ENCODE data around the gene MMP23B. TPM values are rescaled to one million over a fixed set of nuclear protein-coding genes. Genes with fewer than 3 reads are reported as not detected.

Gene MMP23B
- total RNA-seq, 1 experiment from 2014 or later, result 4.9 TPM

GRCh38 chr1:1623631-1624442, 8.1 kb upstream of the MMP23B start:
- Histone ChIP-seq H3K4me3 (no peak overlapping the region), H3K4me2 (no peak overlapping the region), H3K9me2 (ENCODE audit: insufficient read depth) (no peaks in the 10 kb centered on the region), H3K27ac (no peak overlapping the region), H3K79me2 (ENCODE audit: low read depth) (no peaks in the 10 kb centered on the region), H3K36me3 (ENCODE audit: low read depth) (no peaks in the 10 kb centered on the region), H4K20me1 (ENCODE audit: insufficient read depth) (no peaks in the 10 kb centered on the region), H3K4me1 (replicated peaks; ENCODE audit: insufficient read depth) (no peaks in the 10 kb centered on the region), H2AFZ (no peak overlapping the region), H3K27me3 (ENCODE audit: insufficient read depth, low read depth) (no peaks in the 10 kb centered on the region), H3F3A (ENCODE audit: insufficient read depth, low read depth) (no peaks in the 10 kb centered on the region), H3K9me3 (ENCODE audit: insufficient read depth, low read depth) (no peaks in the 10 kb centered on the region)
- POLR2A ChIA-PET (ENCODE audit: unreplicated experiment), result no interaction called here
- intact Hi-C loops (cut with micrococcal nuclease; ENCODE audit: unreplicated experiment), result no loop called here
- no TSS peak for BruUV-seq (replicated peaks)
- CTCF ChIA-PET, result no interaction called here
- TF ChIP-seq EZH2 (IDR thresholded peaks at IDR 0.05; ENCODE audit: low read depth), result no peak
- TF ChIP-seq, protein P1, sequence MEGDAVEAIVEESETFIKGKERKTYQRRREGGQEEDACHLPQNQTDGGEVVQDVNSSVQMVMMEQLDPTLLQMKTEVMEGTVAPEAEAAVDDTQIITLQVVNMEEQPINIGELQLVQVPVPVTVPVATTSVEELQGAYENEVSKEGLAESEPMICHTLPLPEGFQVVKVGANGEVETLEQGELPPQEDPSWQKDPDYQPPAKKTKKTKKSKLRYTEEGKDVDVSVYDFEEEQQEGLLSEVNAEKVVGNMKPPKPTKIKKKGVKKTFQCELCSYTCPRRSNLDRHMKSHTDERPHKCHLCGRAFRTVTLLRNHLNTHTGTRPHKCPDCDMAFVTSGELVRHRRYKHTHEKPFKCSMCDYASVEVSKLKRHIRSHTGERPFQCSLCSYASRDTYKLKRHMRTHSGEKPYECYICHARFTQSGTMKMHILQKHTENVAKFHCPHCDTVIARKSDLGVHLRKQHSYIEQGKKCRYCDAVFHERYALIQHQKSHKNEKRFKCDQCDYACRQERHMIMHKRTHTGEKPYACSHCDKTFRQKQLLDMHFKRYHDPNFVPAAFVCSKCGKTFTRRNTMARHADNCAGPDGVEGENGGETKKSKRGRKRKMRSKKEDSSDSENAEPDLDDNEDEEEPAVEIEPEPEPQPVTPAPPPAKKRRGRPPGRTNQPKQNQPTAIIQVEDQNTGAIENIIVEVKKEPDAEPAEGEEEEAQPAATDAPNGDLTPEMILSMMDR (conservative IDR thresholded peaks at IDR 0.05), result no peak
- DNase-seq, result no peak

DNA sequence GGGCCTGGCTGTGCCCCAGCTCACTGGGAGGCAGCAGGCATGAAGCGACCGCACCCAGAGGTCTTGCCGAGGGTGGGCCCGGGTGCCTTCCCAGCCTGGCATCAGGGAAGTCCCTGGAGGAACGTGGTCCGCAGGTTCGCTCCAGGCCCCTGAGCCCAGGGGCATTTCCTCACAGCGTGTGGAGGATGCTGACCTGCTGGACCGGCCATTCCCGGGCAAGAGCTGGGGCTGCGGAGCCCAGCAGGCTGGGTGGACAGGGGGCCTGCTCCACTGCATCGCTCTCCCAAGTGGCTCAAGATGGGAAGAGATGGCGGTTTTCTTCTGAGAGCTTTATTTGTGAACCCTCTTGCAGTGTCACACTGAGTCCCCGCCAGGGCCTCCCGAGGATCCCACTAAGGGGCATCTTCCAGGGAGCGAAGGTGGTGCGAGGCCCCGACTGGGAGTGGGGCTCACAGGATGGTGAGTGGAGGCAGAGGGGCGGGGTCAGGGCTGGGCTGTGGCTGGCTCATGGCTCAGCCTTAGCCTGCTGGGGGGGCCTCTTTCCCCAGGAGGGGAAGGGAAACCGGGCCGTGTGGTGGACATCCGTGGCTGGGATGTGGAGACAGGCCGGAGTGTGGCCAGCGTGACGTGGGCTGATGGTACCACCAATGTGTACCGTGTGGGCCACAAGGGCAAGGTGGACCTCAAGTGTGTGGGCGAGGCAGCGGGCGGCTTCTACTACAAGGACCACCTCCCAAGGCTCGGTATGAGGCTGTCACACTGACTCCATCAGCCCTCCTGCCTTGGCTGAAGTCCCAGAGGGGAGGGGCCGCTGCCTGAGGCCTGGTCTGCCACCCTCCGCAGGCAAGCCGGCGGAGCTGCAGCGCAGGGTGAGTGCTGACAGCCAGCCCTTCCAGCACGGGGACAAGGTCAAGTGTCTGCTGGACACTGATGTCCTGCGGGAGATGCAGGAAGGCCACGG, 7.2 kb upstream of the MMP23B start:
- Histone ChIP-seq H3K9me2 (ENCODE audit: insufficient read depth) (no peaks in the 10 kb centered on the region), H3K27ac (no peak overlapping the region), H3K79me2 (ENCODE audit: low read depth) (no peaks in the 10 kb centered on the region), H3K36me3 (ENCODE audit: low read depth) (no peaks in the 10 kb centered on the region), H3K4me3 (no peak overlapping the region), H4K20me1 (ENCODE audit: insufficient read depth) (no peaks in the 10 kb centered on the region), H3K27me3 (ENCODE audit: insufficient read depth, low read depth) (no peaks in the 10 kb centered on the region), H3K9me3 (ENCODE audit: insufficient read depth, low read depth) (no peaks in the 10 kb centered on the region), H3F3A (ENCODE audit: insufficient read depth, low read depth) (no peaks in the 10 kb centered on the region), H3K4me2 (no peak overlapping the region), H3K4me1 (replicated peaks; ENCODE audit: insufficient read depth) (no peaks in the 10 kb centered on the region), H2AFZ (no peak overlapping the region)
- ChIA-PET POLR2A (ENCODE audit: unreplicated experiment) (no interaction called here), CTCF (no interaction called here)
- BruUV-seq (replicated peaks), result no TSS peak
- no peak for TF ChIP-seq EZH2 (IDR thresholded peaks at IDR 0.05; ENCODE audit: low read depth)
- TF ChIP-seq, protein P1 (conservative IDR thresholded peaks at IDR 0.05), result no peak
- DNase-seq, result no peak
- intact Hi-C loops (cut with micrococcal nuclease; ENCODE audit: unreplicated experiment), result no loop called here

DNA sequence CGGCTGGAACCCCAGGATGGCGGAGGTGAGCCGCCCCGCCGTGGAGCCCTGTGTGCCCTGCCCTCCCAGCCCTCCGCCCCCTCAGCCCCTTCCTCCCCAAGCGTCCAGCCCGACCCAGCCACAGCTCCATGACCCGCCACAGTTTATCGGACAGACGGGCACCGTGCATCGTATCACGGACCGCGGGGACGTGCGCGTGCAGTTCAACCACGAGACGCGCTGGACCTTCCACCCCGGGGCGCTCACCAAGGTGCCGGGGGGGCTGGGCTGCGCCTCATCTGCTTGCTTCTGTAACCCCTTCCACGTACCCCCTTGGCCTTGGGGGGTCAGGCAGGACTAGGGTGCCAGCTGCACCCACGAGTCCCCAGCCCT, 6.6 kb upstream of the MMP23B start:
- Histone ChIP-seq H3K36me3 (ENCODE audit: low read depth) (no peaks in the 10 kb centered on the region), H3F3A (ENCODE audit: insufficient read depth, low read depth) (no peaks in the 10 kb centered on the region), H2AFZ (no peak overlapping the region), H3K27ac (no peak overlapping the region), H3K9me3 (ENCODE audit: insufficient read depth, low read depth) (no peaks in the 10 kb centered on the region), H3K4me2 (no peak overlapping the region), H3K9me2 (ENCODE audit: insufficient read depth) (no peaks in the 10 kb centered on the region), H3K4me3 (no peak overlapping the region), H3K4me1 (replicated peaks; ENCODE audit: insufficient read depth) (no peaks in the 10 kb centered on the region), H3K27me3 (ENCODE audit: insufficient read depth, low read depth) (no peaks in the 10 kb centered on the region), H3K79me2 (ENCODE audit: low read depth) (no peaks in the 10 kb centered on the region), H4K20me1 (ENCODE audit: insufficient read depth) (no peaks in the 10 kb centered on the region)
- intact Hi-C loops (cut with micrococcal nuclease; ENCODE audit: unreplicated experiment), result no loop called here
- no TSS peak for BruUV-seq (replicated peaks)
- DNase-seq, result no peak
- ChIA-PET CTCF (no interaction called here), POLR2A (ENCODE audit: unreplicated experiment) (no interaction called here)
- TF ChIP-seq, protein P1 (conservative IDR thresholded peaks at IDR 0.05), result no peak
- TF ChIP-seq EZH2 (IDR thresholded peaks at IDR 0.05; ENCODE audit: low read depth), result no peak

Data from PC-9 (cell line).